Activated CD4-positive, alpha-beta T cell treated with anti-CD3 and anti-CD28 coated beads for 1 hour (primary cell): ENCODE data around the gene WDR26.
"Not testable (repeated sequence)": the region's sequence is repeated elsewhere in the genome, so short reads cannot be mapped to it uniquely, and the experiment has no call there.

ENCODE experiments used
- DNase-seq: peaks from one replicate; pipeline ENCODE4 v3.0.0-alpha.2; 2020

The WDR26 gene

DNA sequence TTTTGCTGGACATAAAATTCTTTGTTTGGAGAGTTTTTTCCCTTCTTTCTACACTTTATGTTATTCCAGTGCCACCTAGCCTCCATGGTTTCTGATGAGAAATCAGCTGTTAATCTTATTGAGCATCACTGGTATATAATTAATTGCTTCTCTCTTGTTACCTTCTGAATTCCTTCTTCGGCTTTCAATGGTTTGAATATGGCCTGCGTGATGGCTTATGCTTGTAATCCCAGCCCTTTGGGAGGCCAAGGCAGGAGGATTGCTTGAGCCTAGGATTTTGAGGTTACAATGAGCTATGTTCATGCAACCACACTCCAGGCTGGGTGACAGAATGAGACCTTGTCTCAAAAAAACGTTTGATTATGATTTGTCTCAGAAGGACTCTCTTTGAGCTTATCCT is 90.9 kb downstream of the WDR26 start:
- DNase-seq = no peak

DNA sequence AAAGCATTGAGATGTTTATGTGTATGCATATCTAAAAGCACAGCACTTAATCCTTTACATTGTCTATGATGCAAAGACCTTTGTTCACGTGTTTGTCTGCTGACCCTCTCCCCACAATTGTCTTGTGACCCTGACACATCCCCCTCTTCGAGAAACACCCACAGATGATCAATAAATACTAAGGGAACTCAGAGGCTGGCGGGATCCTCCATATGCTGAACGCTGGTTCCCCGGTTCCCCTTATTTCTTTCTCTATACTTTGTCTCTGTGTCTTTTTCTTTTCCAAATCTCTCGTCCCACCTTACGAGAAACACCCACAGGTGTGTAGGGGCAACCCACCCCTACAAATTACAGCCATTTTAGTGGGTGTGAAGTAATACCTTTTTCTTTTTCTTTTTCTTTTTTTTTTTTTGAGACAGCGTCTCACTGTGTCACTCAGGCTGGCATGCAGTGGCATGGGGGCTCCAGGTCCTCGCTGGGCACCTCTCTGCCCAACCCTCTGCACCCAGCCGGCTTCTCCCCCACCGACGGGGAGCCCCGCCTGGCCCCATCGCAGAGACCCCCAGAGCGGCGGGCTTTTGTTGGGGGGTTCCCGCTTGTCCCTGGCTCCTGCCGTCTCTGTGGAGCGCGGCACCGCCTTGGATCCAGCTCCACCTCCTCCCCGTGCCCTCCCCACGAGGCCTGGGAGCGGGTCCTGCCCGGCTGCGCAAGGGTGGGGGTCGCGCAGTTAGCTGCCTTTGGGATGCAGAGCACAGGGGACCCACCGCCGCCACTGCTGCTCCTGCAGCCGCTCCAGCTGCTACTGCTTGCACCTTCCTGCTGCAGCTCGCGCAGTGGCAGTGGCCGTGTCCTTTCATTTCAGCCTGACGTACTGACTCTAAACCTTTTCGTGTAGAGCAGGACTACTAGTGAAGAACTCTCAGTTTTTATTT is 93.9 kb downstream of the WDR26 start:
- DNase-seq = not testable (repeated sequence)

DNA sequence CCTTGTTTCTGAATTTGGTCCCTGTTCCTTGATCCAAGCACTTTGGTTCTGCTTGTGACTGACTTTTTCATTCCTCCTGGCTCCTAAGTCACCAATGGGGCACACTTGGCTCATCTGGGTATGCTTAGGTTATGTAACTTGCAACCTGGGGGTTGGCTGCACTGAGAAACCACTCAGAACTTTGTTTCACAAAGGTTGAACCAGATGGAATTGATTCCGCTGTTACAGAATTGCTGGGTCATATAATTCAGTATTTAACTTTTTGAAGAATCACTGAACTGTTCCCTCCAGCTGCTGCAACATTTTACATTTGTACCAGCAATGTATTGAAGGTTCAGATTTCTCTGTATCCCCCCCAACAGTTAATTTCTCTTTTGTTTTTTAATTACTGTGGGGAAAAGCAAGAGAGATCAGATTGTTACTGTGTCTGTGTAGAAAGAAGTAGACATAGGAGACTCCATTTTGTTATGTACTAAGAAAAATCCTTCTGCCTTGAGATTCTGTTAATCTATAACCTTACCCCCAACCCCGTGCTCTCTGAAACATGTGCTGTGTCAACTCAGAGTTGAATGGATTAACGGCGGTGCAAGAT is 95.1 kb downstream of the WDR26 start:
- DNase-seq = no peak

DNA sequence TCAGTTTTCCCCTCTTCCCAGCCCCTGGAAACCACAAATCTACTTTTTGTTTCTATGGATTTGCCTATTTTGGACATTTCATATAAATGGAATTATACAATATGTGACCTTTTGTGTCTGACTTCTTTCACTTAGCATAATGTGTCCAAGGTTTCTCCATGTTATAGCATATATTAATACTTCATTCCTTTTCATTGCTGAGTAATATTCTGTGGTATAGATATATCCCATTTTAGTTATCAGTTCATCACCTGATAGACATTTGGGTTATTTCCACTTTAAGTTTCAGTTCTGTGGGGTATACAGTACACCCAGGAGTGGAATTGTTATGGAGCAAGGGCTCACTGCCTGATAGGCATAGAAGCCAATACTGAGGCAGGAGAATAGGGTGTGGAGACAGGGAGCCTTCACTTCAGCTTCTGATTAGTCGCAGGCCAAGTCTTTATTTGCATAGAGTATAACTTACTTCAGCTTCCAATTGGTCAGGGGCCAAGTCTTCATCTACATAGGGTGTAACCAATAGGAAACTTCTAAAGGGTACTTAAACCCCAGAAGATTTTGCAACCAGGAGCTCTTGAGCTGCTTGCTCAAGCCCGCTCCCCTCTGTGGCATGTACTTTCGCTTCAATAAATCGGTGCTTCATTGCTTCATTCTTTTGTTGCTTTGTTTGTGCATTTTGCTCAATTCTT is 96.3 kb downstream of the WDR26 start:
- DNase-seq = no peak
